ENCODE data around the gene HERC2. TPM values are rescaled to one million over a fixed set of nuclear protein-coding genes. Genes with fewer than 3 reads are reported as not detected.

Gene HERC2
- total RNA-seq, 1 experiment from 2014 or later, result 69.2 TPM

GRCh38 chr15:28128031-28128430, 193.9 kb downstream of the HERC2 start:
- Histone ChIP-seq H3K27ac (ENCODE audit: insufficient read length, low read depth, low read length) (no peak overlapping the region), H3K9me3 (ENCODE audit: control insufficient read depth, low read depth, low read length) (no peaks in the 10 kb centered on the region), H3K27me3 (ENCODE audit: insufficient read depth, low read length) (no peaks in the 10 kb centered on the region), H4K91ac (ENCODE audit: insufficient read length, low read depth, low read length) (no peak overlapping the region), H3K4ac (ENCODE audit: low read depth, low read length) (no peak overlapping the region), H3K79me1 (ENCODE audit: insufficient read depth, low read depth, low read length, poor library complexity, severe bottlenecking) (no peaks in the 10 kb centered on the region), H3K23ac (ENCODE audit: insufficient read length, low read depth, low read length) (no peak overlapping the region), H4K8ac (replicated peaks; ENCODE audit: insufficient read length, low read depth, low read length) (no peak overlapping the region), H3K79me2 (ENCODE audit: insufficient read depth, low read length) (no peaks in the 10 kb centered on the region), H2AFZ (ENCODE audit: low read length) (no peak overlapping the region), H2BK15ac (ENCODE audit: low read depth, low read length) (no peak overlapping the region), H3K4me2 (ENCODE audit: insufficient read depth, insufficient read length, low read length) (no peak overlapping the region), H3K14ac (ENCODE audit: insufficient read depth, low read length) (no peak overlapping the region), H2AK5ac (ENCODE audit: insufficient read length, low read length) (no peak overlapping the region), H3K23me2 (ENCODE audit: insufficient read length, low read depth, low read length, poor library complexity, severe bottlenecking) (no peaks in the 10 kb centered on the region), H3T11ph (ENCODE audit: low read length) (no peak overlapping the region), H2BK12ac (ENCODE audit: insufficient read length, low read depth, low read length) (no peak overlapping the region), H2BK120ac (ENCODE audit: low read depth, low read length, poor library complexity, severe bottlenecking) (no peak overlapping the region), H3K56ac (ENCODE audit: insufficient read length, low read depth, low read length) (no peak overlapping the region), H3K4me1 (ENCODE audit: insufficient read depth, low read length) (no peaks in the 10 kb centered on the region), H2BK5ac (ENCODE audit: insufficient read length, low read length) (no peak overlapping the region), H2BK20ac (ENCODE audit: low read depth, low read length, poor library complexity, severe bottlenecking) (no peak overlapping the region), H4K20me1 (ENCODE audit: control insufficient read depth, insufficient read depth, insufficient read length) (no peaks in the 10 kb centered on the region), H3K18ac (ENCODE audit: insufficient read length, low read depth, low read length) (no peak overlapping the region), H3K9ac (ENCODE audit: extremely low read depth, insufficient read length, low read length) (no peak overlapping the region), H4K5ac (ENCODE audit: insufficient read length, low read depth, low read length) (no peak overlapping the region)
- H3K36me3 Mint-ChIP-seq (ENCODE audit: insufficient read depth in 1 of 3, low read depth in 3 of 3), result peaks cover 47 to 70% (median 51%) of the 10 kb centered on the region in 3 experiments
- no peaks in the 10 kb centered on the region for H3K9me3 Mint-ChIP-seq
- H3K27ac Mint-ChIP-seq, result peak overlapping the region in 2 of 3 experiments; percentile 9 to 24; a peak in 6 of 7 replicates
- no peak for DNase-seq
- no CpG with 5 or more reads among the region's 11 CpGs for WGBS (ENCODE audit: extremely low coverage, insufficient read length, low lambda C conversion rate)
- TF ChIP-seq, protein P1, sequence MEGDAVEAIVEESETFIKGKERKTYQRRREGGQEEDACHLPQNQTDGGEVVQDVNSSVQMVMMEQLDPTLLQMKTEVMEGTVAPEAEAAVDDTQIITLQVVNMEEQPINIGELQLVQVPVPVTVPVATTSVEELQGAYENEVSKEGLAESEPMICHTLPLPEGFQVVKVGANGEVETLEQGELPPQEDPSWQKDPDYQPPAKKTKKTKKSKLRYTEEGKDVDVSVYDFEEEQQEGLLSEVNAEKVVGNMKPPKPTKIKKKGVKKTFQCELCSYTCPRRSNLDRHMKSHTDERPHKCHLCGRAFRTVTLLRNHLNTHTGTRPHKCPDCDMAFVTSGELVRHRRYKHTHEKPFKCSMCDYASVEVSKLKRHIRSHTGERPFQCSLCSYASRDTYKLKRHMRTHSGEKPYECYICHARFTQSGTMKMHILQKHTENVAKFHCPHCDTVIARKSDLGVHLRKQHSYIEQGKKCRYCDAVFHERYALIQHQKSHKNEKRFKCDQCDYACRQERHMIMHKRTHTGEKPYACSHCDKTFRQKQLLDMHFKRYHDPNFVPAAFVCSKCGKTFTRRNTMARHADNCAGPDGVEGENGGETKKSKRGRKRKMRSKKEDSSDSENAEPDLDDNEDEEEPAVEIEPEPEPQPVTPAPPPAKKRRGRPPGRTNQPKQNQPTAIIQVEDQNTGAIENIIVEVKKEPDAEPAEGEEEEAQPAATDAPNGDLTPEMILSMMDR (conservative IDR thresholded peaks at IDR 0.05), result no peak
- no peak overlapping the region for H3K4me3 Mint-ChIP-seq
- H3K4me1 Mint-ChIP-seq, result peaks cover 3 to 6% of the 10 kb centered on the region in 2 experiments; a peak in 3 of 4 replicates
- no peaks in the 10 kb centered on the region for H3K27me3 Mint-ChIP-seq (ENCODE audit: low read depth)

Data from H9 (cell line).